Measurements from ENCODE around the gene SPEN. TPM values are rescaled to one million over a fixed set of nuclear protein-coding genes. Genes with fewer than 3 reads are reported as not detected.

Gene SPEN
- total and polyA plus RNA-seq, 10 of the 15 experiments (the other 5 are each of a cell fraction or from before 2014, with no cell fraction given) = 5.2 to 58.7 (median 20.1) TPM

GRCh38 chr1:15825800-15826199, 21.7 kb upstream of the SPEN start:
- no peak for DNase-seq (ENCODE audit: low read depth, low spot score)
- intact Hi-C loops (cut with micrococcal nuclease; ENCODE audit: unreplicated experiment) = no loop called here
- no peak for FAIRE-seq
- Histone ChIP-seq H4K20me1 (ENCODE audit: control insufficient read depth, insufficient read depth) (no peaks in the 10 kb centered on the region), H3K9ac (ENCODE audit: control insufficient read depth, insufficient read depth, low read length) (no peak overlapping the region), H3K4me2 (ENCODE audit: control insufficient read depth, insufficient read depth) (no peak overlapping the region), H3K4me1 (ENCODE audit: control insufficient read depth, insufficient read depth, low read length) (peaks cover 15% of the 10 kb centered on the region), H2AFZ (ENCODE audit: control insufficient read depth, low read depth, low read length) (no peak overlapping the region), H3K27me3 (replicated peaks in 1 of 2; ENCODE audit: control insufficient read depth in 2 of 2, insufficient read depth in 2 of 2, low read length in 1 of 2) (no peaks in the 10 kb centered on the region), H3K36me3 (ENCODE audit: control insufficient read depth in 2 of 2, insufficient read depth in 2 of 2, low read length in 1 of 2) (no peaks in the 10 kb centered on the region), H3K79me2 (ENCODE audit: control insufficient read depth, insufficient read depth, low read length) (no peaks in the 10 kb centered on the region), H3K9me3 (replicated peaks; ENCODE audit: control insufficient read depth, insufficient read depth, low read length) (no peaks in the 10 kb centered on the region), H3K4me3 (no peak overlapping the region), H3K27ac (ENCODE audit: control insufficient read depth, insufficient read depth) (no peak overlapping the region)
- RAD21 ChIA-PET (ENCODE audit: unreplicated experiment) = no interaction called here
- CTCF ChIA-PET = no interaction called here
- no TSS peak for BruUV-seq (replicated peaks)
- in situ Hi-C loops (cut with MboI) = no loop called here
- POLR2A ChIA-PET = interaction anchor here (0.7 kb wide), 1 partner anchor 9 kb away, joined by 3 read pairs; no protein-coding TSS in a partner anchor
- no peak for ATAC-seq
- SMC1A ChIA-PET (ENCODE audit: uncharacterized antibody, unreplicated experiment) = interaction anchor here (2.9 kb wide), 1 partner anchor 10 kb away, joined by 12 read pairs; no protein-coding TSS in a partner anchor
- TF ChIP-seq HSF1 (IDR thresholded peaks at IDR 0.05; ENCODE audit: low read depth, low read length) (no peak), RELB (IDR thresholded peaks at IDR 0.05; ENCODE audit: low read depth) (0 out of 2 replicates have a peak, but pooled peaks have one; percentile 29)

GRCh38 chr1:15826810-15827507, 20.5 kb upstream of the SPEN start:
- ChIA-PET SMC1A (ENCODE audit: uncharacterized antibody, unreplicated experiment) (no interaction called here), POLR2A (interaction anchor here (0.6 kb wide), 1 partner anchor 8 kb away, joined by 3 read pairs; no protein-coding TSS in a partner anchor), CTCF (no interaction called here), RAD21 (ENCODE audit: unreplicated experiment) (no interaction called here)
- no peaks in the 10 kb centered on the region for H3K36me3 ChIP-seq (ENCODE audit: control insufficient read depth in 2 of 2, insufficient read depth in 2 of 2, low read length in 1 of 2)
- H3K79me2 ChIP-seq (ENCODE audit: control insufficient read depth, insufficient read depth, low read length) = peaks cover 3% of the 10 kb centered on the region
- H3K9me3 ChIP-seq (replicated peaks; ENCODE audit: control insufficient read depth, insufficient read depth, low read length) = no peaks in the 10 kb centered on the region
- H3K27me3 ChIP-seq (replicated peaks in 1 of 2; ENCODE audit: control insufficient read depth in 2 of 2, insufficient read depth in 2 of 2, low read length in 1 of 2) = no peaks in the 10 kb centered on the region
- peaks cover 22% of the 10 kb centered on the region for H3K4me1 ChIP-seq (ENCODE audit: control insufficient read depth, insufficient read depth, low read length)
- H4K20me1 ChIP-seq (ENCODE audit: control insufficient read depth, insufficient read depth) = no peaks in the 10 kb centered on the region
- FAIRE-seq = no peak
- intact Hi-C loops (cut with micrococcal nuclease; ENCODE audit: unreplicated experiment) (no loop called here), in situ Hi-C loops (cut with MboI) (no loop called here)
- BruUV-seq (replicated peaks) = no TSS peak
- H2AFZ ChIP-seq (ENCODE audit: control insufficient read depth, low read depth, low read length) = no peak overlapping the region
- no peak overlapping the region for H3K27ac ChIP-seq (ENCODE audit: control insufficient read depth, insufficient read depth)
- 59% methylated on average over 5 of the region's 6 CpGs for WGBS (ENCODE audit: insufficient coverage, insufficient replicate concordance, low lambda C conversion rate, missing lambda C conversion rate)
- no peak for DNase-seq (ENCODE audit: low read depth, low spot score)
- no peak for ATAC-seq
- no peak overlapping the region for H3K9ac ChIP-seq (ENCODE audit: control insufficient read depth, insufficient read depth, low read length)
- H3K4me3 ChIP-seq = no peak overlapping the region
- H3K4me2 ChIP-seq (ENCODE audit: control insufficient read depth, insufficient read depth) = no peak overlapping the region
- TF ChIP-seq BHLHE40 (IDR thresholded peaks at IDR 0.05; ENCODE audit: borderline replicate concordance in 1 of 2, low read depth in 2 of 2, low read length in 1 of 2) (no peak), CTCF (IDR thresholded peaks at IDR 0.05 in 2 of 3, conservative IDR thresholded peaks at IDR 0.05 in 1 of 3; ENCODE audit: control insufficient read depth in 2 of 3, extremely low read depth in 1 of 3, insufficient read depth in 1 of 3, low read depth in 3 of 3, low read length in 3 of 3) (no peak), IRF3 (IDR thresholded peaks at IDR 0.05) (no peak), WRNIP1 (IDR thresholded peaks at IDR 0.05; ENCODE audit: borderline replicate concordance, low read depth, low read length) (no peak), POLR2AphosphoS2 (IDR thresholded peaks at IDR 0.05; ENCODE audit: low read depth, low read length) (no peak), PKNOX1 (IDR thresholded peaks at IDR 0.05) (no peak)
